Pancreas (tissue), 10 donors: Measurements from ENCODE around the gene UPK2. TPM values are rescaled to one million over a fixed set of nuclear protein-coding genes. Genes with fewer than 3 reads are reported as not detected.
A peak's percentile ranks its signal among the peaks of the same experiment; 100 is the strongest.

Source experiments
- ATAC-seq, 4 donors: fragments of 200-7000 bp; cut with Tn5 transposase; one replicate each; pipeline versions ENCODE4 v1.8.0 to v1.9.1; 2020; ENCODE audit warnings: mild to moderate bottlenecking in 4 of 4, moderate library complexity in 4 of 4
- DNase-seq, 6 donors: peaks; one replicate each; pipeline ENCODE4 v3.0.0-alpha.2; 2020
- FAIRE-seq: peaks from 2 replicates; lab custom pipeline; 2012; peaks lifted over from hg19 to GRCh38; lab: Jason Lieb, UNC
- H3K27ac ChIP-seq, 4 donors: fragments of 200-600 bp; sonication (generic); 1 replicate in 3 of 4; 2 replicates in 1 of 4; pipeline versions ENCODE4 v1.5.0 to v1.8.0; 2020
- H3K27me3 ChIP-seq, 4 donors: fragments of 200-600 bp; one replicate each; pipeline ENCODE4 v1.8.0; 2021
- H3K36me3 ChIP-seq, 3 donors: fragments of 200-600 bp; sonication (generic) in 1 of 3; one replicate each; pipeline versions ENCODE4 v1.5.0 to v1.8.0; 2020 to 2021
- H3K4me1 ChIP-seq, 3 donors: fragments of 200-600 bp; one replicate each; pipeline ENCODE4 v1.8.0; 2021
- H3K4me3 ChIP-seq, 4 donors: fragments of 200-600 bp; sonication (generic) in 2 of 4; one replicate each; pipeline versions ENCODE4 v1.5.0 to v1.8.0; 2020 to 2021
- H3K9me3 ChIP-seq, 4 donors: fragments of 200-600 bp; one replicate each; pipeline ENCODE4 v1.8.0; 2021
- CTCF ChIP-seq, 4 donors: fragments of 200-600 bp; sonication (generic) in 3 of 4; IDR thresholded peaks; one replicate each; pipeline versions ENCODE4 v1.5.0 to v1.8.0; 2021; ENCODE audit warnings: antibody characterized with exemption in 4 of 4
- WGBS, 2 donors: extraction: QIAGEN DNeasy Blood & Tissue Kit; methylation state at CpG; one replicate each; pipeline ENCODE4 v1.1.7; 2013; 5-methylcytosine and 5-hydroxymethylcytosine counted together
- intact Hi-C, 3 donors: fragments of 100-400 bp; cut with DNase I; formaldehyde crosslinking; loops; one replicate each; pipeline versions ENCODE4 v1.11.1 to v1.14.2; 2022
- polyA plus RNA-seq, 2 donors: library from polyadenylated mRNA; stranded (reverse); fragments of 200-250 nt; gene quantifications; one replicate each; pipeline ENCODE4 v1.2.3, GENCODE V29; 2013
- total RNA-seq, 6 donors: library from RNA; stranded (reverse); fragmentation: NEBNext Ultra II Directional in 4 of 6; extraction: Animal tissue kit (Norgen Biotek cat#: 25700) in 4 of 6; gene quantifications; one replicate each; pipeline versions ENCODE4 v1.2.1 to v1.2.4, GENCODE V29; 2021 to 2023
- donor health status: healthy with polysubstance abuse.
- donor health status: DM: no; HTN: no; CAD: no; lungs with moderate emphysema.
- donor health status: DM: no; HTN: no; CAD: no.
- donor health status: control.
- donor health status: control.
- donor health status: Bipolar disorder and iron deficiency.
- donor health status: DM: yes; HTN: yes; CAD: no.
- donor health status: DM: no; HTN: no; CAD: no.
- donor health status: DM: no; HTN: no; CAD: no.
- donor health status: DM: yes; HTN: yes; CAD: no.

Gene UPK2
- total and polyA plus RNA-seq, 8 donors, result 0.09 to 0.19 (median 0.16) TPM; not detected in 5

GRCh38 chr11:118956847-118957469, 860 bp downstream of the UPK2 start:
- H3K27me3 ChIP-seq, result no peaks in the 10 kb centered on the region
- H3K4me1 ChIP-seq, result no peaks in the 10 kb centered on the region
- no peak overlapping the region for H3K4me3 ChIP-seq
- ATAC-seq (peak in 1 of 4 donors; percentile 10), FAIRE-seq (no peak), DNase-seq (no peak)
- 37 to 41% methylated on average over 14 of the region's 14 CpGs for WGBS, 2 donors
- H3K36me3 ChIP-seq, result no peaks in the 10 kb centered on the region
- intact Hi-C loops, result loop anchor here in 2 of 3 donors (5.0 to 10.0 kb wide), 3 partner anchors 50 to 265 kb away; no protein-coding TSS in a partner anchor
- H3K9me3 ChIP-seq, result no peaks in the 10 kb centered on the region
- no peak for TF ChIP-seq CTCF (IDR thresholded peaks at IDR 0.05)
- H3K27ac ChIP-seq, result no peak overlapping the region

- FAIRE-seq (no peak), DNase-seq (no peak), ATAC-seq (no peak)
- H3K4me1 ChIP-seq, result no peaks in the 10 kb centered on the region
- no peak for TF ChIP-seq CTCF (IDR thresholded peaks at IDR 0.05)
- H3K27me3 ChIP-seq, result no peaks in the 10 kb centered on the region
- 74 to 80% methylated on average over 11 of the region's 11 CpGs for WGBS, 2 donors
- no peaks in the 10 kb centered on the region for H3K36me3 ChIP-seq
- H3K27ac ChIP-seq, result no peak overlapping the region
- intact Hi-C loops, result loop anchor here in 2 of 3 donors (5.0 to 10.0 kb wide), 3 partner anchors 50 to 265 kb away; no protein-coding TSS in a partner anchor
- no peak overlapping the region for H3K4me3 ChIP-seq
- no peaks in the 10 kb centered on the region for H3K9me3 ChIP-seq
Observed at GRCh38 chr11:118957549-118957948, 1.5 kb downstream of the UPK2 start.

- no peak overlapping the region for H3K27ac ChIP-seq
Observed at GRCh38 chr11:118957968-118958367, 1.9 kb downstream of the UPK2 start.

GRCh38 chr11:118958577-118958976, 2.5 kb downstream of the UPK2 start:
- H3K27ac ChIP-seq, result no peak overlapping the region
- DNase-seq, result no peak
- intact Hi-C loops, result loop anchor here in 2 of 3 donors (5.0 to 10.0 kb wide), 3 partner anchors 51 to 266 kb away; no protein-coding TSS in a partner anchor
- H3K4me1 ChIP-seq, result no peaks in the 10 kb centered on the region
- TF ChIP-seq CTCF (IDR thresholded peaks at IDR 0.05), result no peak
- no peak overlapping the region for H3K4me3 ChIP-seq
- H3K9me3 ChIP-seq, result no peaks in the 10 kb centered on the region
- no peak for FAIRE-seq
- ATAC-seq, result no peak
- H3K27me3 ChIP-seq, result no peaks in the 10 kb centered on the region
- WGBS, 2 donors, result 66 to 68% methylated on average over 2 of the region's 2 CpGs
- H3K36me3 ChIP-seq, result no peaks in the 10 kb centered on the region

More at GRCh38 chr11:118957968-118958367, 1.9 kb downstream of the UPK2 start:
- no peaks in the 10 kb centered on the region for H3K4me1 ChIP-seq
- DNase-seq, result no peak
- H3K9me3 ChIP-seq, result no peaks in the 10 kb centered on the region
- no peak for FAIRE-seq
- no peaks in the 10 kb centered on the region for H3K27me3 ChIP-seq
- H3K36me3 ChIP-seq, result no peaks in the 10 kb centered on the region
- no peak for TF ChIP-seq CTCF (IDR thresholded peaks at IDR 0.05)
- ATAC-seq, result no peak
- no peak overlapping the region for H3K4me3 ChIP-seq
- intact Hi-C loops, result loop anchor here in 2 of 3 donors (5.0 to 10.0 kb wide), 3 partner anchors 51 to 266 kb away; no protein-coding TSS in a partner anchor
- WGBS, 2 donors, result 84 to 92% methylated on average over 8 of the region's 8 CpGs

- intact Hi-C loops, result no loop called here
- Histone ChIP-seq H3K27ac (no peak overlapping the region), H3K9me3 (no peaks in the 10 kb centered on the region), H3K4me1 (no peaks in the 10 kb centered on the region), H3K4me3 (no peak overlapping the region), H3K27me3 (no peaks in the 10 kb centered on the region), H3K36me3 (no peaks in the 10 kb centered on the region)
- WGBS, 2 donors, result 75 to 81% methylated on average over 4 to 5 of the region's 5 CpGs
- TF ChIP-seq CTCF (IDR thresholded peaks at IDR 0.05), result no peak
- DNase-seq (no peak), FAIRE-seq (no peak), ATAC-seq (no peak)
Observed at GRCh38 chr11:118961189-118961588, 5.1 kb downstream of the UPK2 start.
